Parathyroid adenoma (tissue), 2 donors: Measurements from ENCODE around the gene DAD1.

Experiments
- H2AFZ ChIP-seq: fragments of 300-600 bp; sonication (generic); one replicate; pipeline ENCODE4 v1.7.0; 2017; ENCODE audit warnings: antibody characterized with exemption, mild to moderate bottlenecking
- H3K27ac ChIP-seq: fragments of 300-600 bp; sonication (generic); one replicate; pipeline ENCODE4 v1.7.0; 2017
- H3K27me3 ChIP-seq: fragments of 300-600 bp; sonication (generic); one replicate; pipeline ENCODE4 v1.7.0; 2017; ENCODE audit warnings: low read length; ENCODE audit not compliant: control insufficient read depth, insufficient read depth
- H3K36me3 ChIP-seq: fragments of 300-600 bp; sonication (generic); one replicate; pipeline ENCODE4 v1.7.0; 2017; ENCODE audit warnings: low read length; ENCODE audit not compliant: control insufficient read depth, insufficient read depth
- H3K4me1 ChIP-seq: fragments of 300-600 bp; sonication (generic); one replicate; pipeline ENCODE4 v1.7.0; 2017; ENCODE audit warnings: control low read depth
- H3K4me2 ChIP-seq: fragments of 300-600 bp; sonication (generic); one replicate; pipeline ENCODE4 v1.7.0; 2017; ENCODE audit warnings: low read length
- H3K4me3 ChIP-seq: fragments of 300-600 bp; sonication (generic); one replicate; pipeline ENCODE4 v1.7.0; 2017; ENCODE audit warnings: low read depth, low read length
- H3K79me2 ChIP-seq: fragments of 300-600 bp; sonication (generic); one replicate; pipeline ENCODE4 v1.7.0; 2017; ENCODE audit warnings: control low read depth
- H3K9ac ChIP-seq: fragments of 300-600 bp; sonication (generic); one replicate; pipeline ENCODE4 v1.7.0; 2017; ENCODE audit warnings: mild to moderate bottlenecking
- H3K9me3 ChIP-seq: fragments of 300-600 bp; sonication (generic); one replicate; pipeline ENCODE4 v1.7.0; 2017; ENCODE audit warnings: low read length; ENCODE audit not compliant: control insufficient read depth
- CTCF ChIP-seq: fragments of 300-600 bp; sonication (generic); IDR thresholded peaks from one replicate; pipeline ENCODE4 v1.7.0; 2017; ENCODE audit warnings: antibody characterized with exemption, mild to moderate bottlenecking
- donor health status: primary hyperparathyroidism.

Gene DAD1

GRCh38 chr14:22553445-22553844 lies 35.6 kb downstream of the DAD1 start:
- peaks cover 3% of the 10 kb centered on the region for H3K4me1 ChIP-seq
- no peak overlapping the region for H2AFZ ChIP-seq
- TF ChIP-seq CTCF, result no peak
- no peaks in the 10 kb centered on the region for H3K79me2 ChIP-seq
- no peaks in the 10 kb centered on the region for H3K9me3 ChIP-seq
- H3K27me3 ChIP-seq, result no peaks in the 10 kb centered on the region
- no peak overlapping the region for H3K4me3 ChIP-seq
- H3K4me2 ChIP-seq, result no peak overlapping the region
- H3K36me3 ChIP-seq, result no peaks in the 10 kb centered on the region
- H3K27ac ChIP-seq, result no peak overlapping the region
- no peak overlapping the region for H3K9ac ChIP-seq

GRCh38 chr14:22552827-22553076 lies 36.3 kb downstream of the DAD1 start:
- no peak for TF ChIP-seq CTCF
- H3K4me3 ChIP-seq, result no peak overlapping the region

GRCh38 chr14:22552001-22552826 lies 36.8 kb downstream of the DAD1 start:
- Histone ChIP-seq H3K36me3 (no peaks in the 10 kb centered on the region), H2AFZ (no peak overlapping the region), H3K27ac (no peak overlapping the region), H3K4me3 (no peak overlapping the region), H3K4me1 (peaks cover 2% of the 10 kb centered on the region), H3K9me3 (no peaks in the 10 kb centered on the region), H3K27me3 (no peaks in the 10 kb centered on the region), H3K79me2 (no peaks in the 10 kb centered on the region), H3K9ac (no peak overlapping the region), H3K4me2 (no peak overlapping the region)
- no peak for TF ChIP-seq CTCF

More at GRCh38 chr14:22552827-22553076, 36.3 kb downstream of the DAD1 start:
- Histone ChIP-seq H3K27me3 (no peaks in the 10 kb centered on the region), H3K9ac (no peak overlapping the region), H3K4me1 (peaks cover 3% of the 10 kb centered on the region), H3K36me3 (no peaks in the 10 kb centered on the region), H2AFZ (no peak overlapping the region), H3K79me2 (no peaks in the 10 kb centered on the region), H3K4me2 (no peak overlapping the region), H3K9me3 (no peaks in the 10 kb centered on the region), H3K27ac (no peak overlapping the region)

GRCh38 chr14:22551605-22551997 lies 37.4 kb downstream of the DAD1 start:
- Histone ChIP-seq H3K9me3 (no peaks in the 10 kb centered on the region), H3K9ac (no peak overlapping the region), H3K4me1 (no peaks in the 10 kb centered on the region), H3K27ac (no peak overlapping the region), H3K79me2 (no peaks in the 10 kb centered on the region), H3K27me3 (no peaks in the 10 kb centered on the region), H3K36me3 (no peaks in the 10 kb centered on the region), H3K4me3 (no peak overlapping the region), H3K4me2 (no peak overlapping the region), H2AFZ (no peak overlapping the region)
- no peak for TF ChIP-seq CTCF

GRCh38 chr14:22549981-22550673 lies 38.9 kb downstream of the DAD1 start:
- Histone ChIP-seq H3K27me3 (no peaks in the 10 kb centered on the region), H2AFZ (no peak overlapping the region), H3K4me1 (no peaks in the 10 kb centered on the region), H3K4me3 (no peak overlapping the region), H3K9ac (no peak overlapping the region), H3K9me3 (no peaks in the 10 kb centered on the region), H3K36me3 (no peaks in the 10 kb centered on the region), H3K4me2 (no peak overlapping the region), H3K79me2 (no peaks in the 10 kb centered on the region), H3K27ac (no peak overlapping the region)
- no peak for TF ChIP-seq CTCF
